GM12875 (cell line): ENCODE measurements around the gene FIS1.
"Not testable (repeated sequence)": the region's sequence is repeated elsewhere in the genome, so short reads cannot be mapped to it uniquely, and the experiment has no call there.

Source experiments
- H3K4me3 ChIP-seq: one replicate; pipeline ENCODE4 v1.5.1; 2011; ENCODE audit warnings: low read depth, low read length, control low read depth
- CTCF ChIP-seq: IDR thresholded peaks from 2 replicates; pipeline ENCODE4 v1.5.1; 2011; ENCODE audit warnings: low read depth, mild to moderate bottlenecking, control low read depth, inconsistent platforms, low read length, moderate library complexity, borderline replicate concordance; ENCODE audit not compliant: insufficient read depth

The FIS1 gene

GRCh38 chr7:101265622-101266516, 21.0 kb upstream of the FIS1 start:
- H3K4me3 ChIP-seq, result no peak overlapping the region
- no peak for TF ChIP-seq CTCF

- not testable (repeated sequence) for H3K4me3 ChIP-seq
Measured at GRCh38 chr7:101264102-101264706, 19.3 kb upstream of the FIS1 start.

GRCh38 chr7:101258243-101258731, 13.4 kb upstream of the FIS1 start:
- TF ChIP-seq CTCF, result no peak
- H3K4me3 ChIP-seq, result no peak overlapping the region

GRCh38 chr7:101255796-101256195, 10.9 kb upstream of the FIS1 start:
- TF ChIP-seq CTCF, result no peak
- no peak overlapping the region for H3K4me3 ChIP-seq

GRCh38 chr7:101253199-101253598, 8.3 kb upstream of the FIS1 start:
- not testable (repeated sequence) for H3K4me3 ChIP-seq

GRCh38 chr7:101251871-101252659, 7.2 kb upstream of the FIS1 start:
- peak overlapping the region; percentile 91 for H3K4me3 ChIP-seq
- no peak for TF ChIP-seq CTCF

- H3K4me3 ChIP-seq, result no peak overlapping the region
- TF ChIP-seq CTCF, result no peak
Measured at GRCh38 chr7:101250324-101250723, 5.4 kb upstream of the FIS1 start.
